Mammary epithelial cell (primary cell): ENCODE measurements around the gene EYS.

Experiments used
- CTCF ChIP-seq, 2 donors: IDR thresholded peaks in 1 of 2; conservative IDR thresholded peaks in 1 of 2; 2 replicates each; pipeline ENCODE4 v1.5.1; 2011 to 2012; ENCODE audit warnings: inconsistent platforms in 2 of 2, low read length in 2 of 2, mild to moderate bottlenecking in 2 of 2, control low read depth in 1 of 2, low read depth in 1 of 2; ENCODE audit not compliant: insufficient read depth in 1 of 2; ENCODE audit errors: extremely low read depth in 1 of 2
- EZH2 ChIP-seq: IDR thresholded peaks from 2 replicates; pipeline ENCODE4 v1.6.1; 2012; ENCODE audit warnings: low read length, inconsistent platforms, borderline replicate concordance

DNA sequence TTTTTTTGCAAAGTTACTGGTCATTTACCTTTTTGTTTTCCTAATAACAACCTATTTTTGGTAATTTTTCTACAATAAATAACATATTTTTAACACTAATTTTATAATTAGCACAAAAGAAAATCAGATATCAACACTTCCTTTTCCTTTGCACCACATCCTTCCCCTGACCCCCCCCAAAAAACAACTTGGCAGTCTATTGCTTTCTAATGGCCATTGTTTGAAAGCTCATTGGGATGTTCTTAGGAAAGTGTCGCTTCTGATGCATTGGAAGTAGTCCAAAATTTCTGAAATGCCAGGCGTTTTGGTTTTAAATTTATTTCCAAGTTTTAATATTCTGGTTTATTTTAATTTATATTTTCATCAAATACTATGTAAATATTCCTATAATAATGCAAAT, 407.8 kb downstream of the EYS start:
- no peak for TF ChIP-seq CTCF (conservative IDR thresholded peaks at IDR 0.05 in 1 of 2, IDR thresholded peaks at IDR 0.05 in 1 of 2; ENCODE audit: extremely low read depth in 1 of 2, insufficient read depth in 1 of 2, low read depth in 1 of 2, low read length in 2 of 2)
- TF ChIP-seq EZH2, result no peak
